Stimulated activated CD8-positive, alpha-beta memory T cell treated with anti-CD3 and anti-CD28 coated beads, Interleukin-15, amount 100 ng/mL, for 48 hours (primary cell): ENCODE measurements around the gene ITGA7.

Experiments
- DNase-seq, 2 donors: peaks; one replicate each; pipeline ENCODE4 v3.0.0-alpha.2; 2020; ENCODE audit warnings: low read depth in 2 of 2

The ITGA7 gene, protein sequence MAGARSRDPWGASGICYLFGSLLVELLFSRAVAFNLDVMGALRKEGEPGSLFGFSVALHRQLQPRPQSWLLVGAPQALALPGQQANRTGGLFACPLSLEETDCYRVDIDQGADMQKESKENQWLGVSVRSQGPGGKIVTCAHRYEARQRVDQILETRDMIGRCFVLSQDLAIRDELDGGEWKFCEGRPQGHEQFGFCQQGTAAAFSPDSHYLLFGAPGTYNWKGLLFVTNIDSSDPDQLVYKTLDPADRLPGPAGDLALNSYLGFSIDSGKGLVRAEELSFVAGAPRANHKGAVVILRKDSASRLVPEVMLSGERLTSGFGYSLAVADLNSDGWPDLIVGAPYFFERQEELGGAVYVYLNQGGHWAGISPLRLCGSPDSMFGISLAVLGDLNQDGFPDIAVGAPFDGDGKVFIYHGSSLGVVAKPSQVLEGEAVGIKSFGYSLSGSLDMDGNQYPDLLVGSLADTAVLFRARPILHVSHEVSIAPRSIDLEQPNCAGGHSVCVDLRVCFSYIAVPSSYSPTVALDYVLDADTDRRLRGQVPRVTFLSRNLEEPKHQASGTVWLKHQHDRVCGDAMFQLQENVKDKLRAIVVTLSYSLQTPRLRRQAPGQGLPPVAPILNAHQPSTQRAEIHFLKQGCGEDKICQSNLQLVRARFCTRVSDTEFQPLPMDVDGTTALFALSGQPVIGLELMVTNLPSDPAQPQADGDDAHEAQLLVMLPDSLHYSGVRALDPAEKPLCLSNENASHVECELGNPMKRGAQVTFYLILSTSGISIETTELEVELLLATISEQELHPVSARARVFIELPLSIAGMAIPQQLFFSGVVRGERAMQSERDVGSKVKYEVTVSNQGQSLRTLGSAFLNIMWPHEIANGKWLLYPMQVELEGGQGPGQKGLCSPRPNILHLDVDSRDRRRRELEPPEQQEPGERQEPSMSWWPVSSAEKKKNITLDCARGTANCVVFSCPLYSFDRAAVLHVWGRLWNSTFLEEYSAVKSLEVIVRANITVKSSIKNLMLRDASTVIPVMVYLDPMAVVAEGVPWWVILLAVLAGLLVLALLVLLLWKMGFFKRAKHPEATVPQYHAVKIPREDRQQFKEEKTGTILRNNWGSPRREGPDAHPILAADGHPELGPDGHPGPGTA

DNA sequence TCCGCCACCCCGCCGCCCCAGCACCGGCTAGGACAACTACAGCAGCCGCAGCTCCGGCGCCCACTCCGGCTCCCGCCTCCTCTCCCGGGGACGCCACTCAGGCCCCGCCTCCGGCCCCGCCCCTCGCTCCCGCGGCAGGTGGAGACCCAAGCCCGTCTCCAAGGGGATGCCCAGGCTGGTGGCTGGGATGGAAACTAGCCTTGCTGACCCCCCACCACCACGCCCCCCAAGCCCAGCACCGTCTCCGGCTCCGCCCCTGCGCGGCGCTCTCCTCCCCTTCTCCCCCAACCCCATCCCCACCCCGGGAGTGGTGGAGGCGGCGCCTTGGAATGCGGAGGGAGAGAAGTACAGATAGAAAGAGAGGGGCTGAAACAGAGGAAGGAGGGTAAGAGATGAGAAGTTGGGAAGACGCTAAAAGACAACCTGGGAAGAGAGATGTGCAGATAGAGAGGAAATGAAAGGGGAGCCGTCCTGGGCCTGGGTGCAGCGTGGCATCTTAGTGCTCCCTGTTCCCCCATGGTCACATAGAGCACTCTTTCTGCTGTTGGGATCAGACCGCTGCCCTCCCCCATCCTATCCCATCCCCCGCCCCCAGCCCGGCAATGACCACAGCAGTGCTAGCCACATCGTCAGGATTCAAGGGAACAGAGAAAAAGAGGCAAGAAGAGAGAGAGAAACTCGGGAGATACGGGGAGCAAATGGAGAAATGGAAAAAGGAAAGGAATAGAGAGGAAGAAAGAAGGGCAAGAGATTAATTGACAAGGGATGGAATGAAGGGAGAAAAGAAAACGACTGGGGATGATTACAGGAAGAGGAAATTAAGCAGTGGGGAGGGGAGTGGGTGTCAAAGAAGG, at the start of gene ITGA7:
Gene ITGA7 (minus strand): TSS at position 64 of the 854 bp plus-strand sequence. CDS start 222 bp downstream, outside the sequence.
- peak; percentile 45 to 48 for DNase-seq

DNA sequence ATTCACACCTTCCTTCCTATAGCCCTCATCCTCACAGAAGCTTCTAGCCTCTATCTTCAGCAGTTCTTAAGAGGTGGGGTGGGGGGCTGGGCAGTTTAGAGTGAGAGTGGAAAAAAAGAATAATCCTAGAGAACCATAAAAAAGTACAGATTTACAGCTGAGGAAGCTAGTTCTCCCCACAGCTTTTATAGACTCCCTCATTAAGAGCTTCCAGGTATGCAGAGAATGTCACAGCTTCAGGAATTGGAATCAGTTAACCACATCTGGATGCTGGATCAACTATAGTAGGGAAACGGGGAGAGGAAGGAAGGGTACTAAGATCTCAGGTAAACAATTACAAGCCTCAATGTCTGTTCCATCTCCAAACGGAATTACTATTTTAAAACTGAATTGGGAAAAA, 47.5 kb upstream of the ITGA7 start:
- no peak for DNase-seq

DNA sequence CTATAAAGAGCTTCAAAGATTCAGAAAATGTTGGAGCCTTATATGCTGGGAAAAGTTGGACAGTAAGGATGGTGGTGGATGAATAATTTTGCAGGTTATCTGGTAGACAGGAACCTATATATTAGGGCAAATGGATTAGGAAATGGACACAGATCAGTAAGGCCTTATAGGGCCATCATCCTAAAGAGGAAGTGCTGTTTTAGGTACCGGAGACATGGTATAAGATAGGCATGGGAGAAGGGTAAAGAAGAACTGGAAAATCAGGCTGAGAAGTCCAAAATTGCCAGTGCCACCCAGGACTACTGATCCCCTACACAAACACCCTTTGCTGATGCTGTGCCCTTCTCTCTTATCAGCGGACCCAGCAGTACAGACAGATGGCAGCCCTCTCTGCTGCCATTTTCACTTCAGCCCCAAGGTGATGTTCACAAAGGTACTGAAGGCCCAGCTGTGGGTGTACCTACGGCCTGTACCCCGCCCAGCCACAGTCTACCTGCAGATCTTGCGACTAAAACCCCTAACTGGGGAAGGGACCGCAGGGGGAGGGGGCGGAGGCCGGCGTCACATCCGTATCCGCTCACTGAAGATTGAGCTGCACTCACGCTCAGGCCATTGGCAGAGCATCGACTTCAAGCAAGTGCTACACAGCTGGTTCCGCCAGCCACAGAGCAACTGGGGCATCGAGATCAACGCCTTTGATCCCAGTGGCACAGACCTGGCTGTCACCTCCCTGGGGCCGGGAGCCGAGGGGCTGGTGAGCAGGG, 40.7 kb upstream of the ITGA7 start:
- DNase-seq, result no peak

DNA sequence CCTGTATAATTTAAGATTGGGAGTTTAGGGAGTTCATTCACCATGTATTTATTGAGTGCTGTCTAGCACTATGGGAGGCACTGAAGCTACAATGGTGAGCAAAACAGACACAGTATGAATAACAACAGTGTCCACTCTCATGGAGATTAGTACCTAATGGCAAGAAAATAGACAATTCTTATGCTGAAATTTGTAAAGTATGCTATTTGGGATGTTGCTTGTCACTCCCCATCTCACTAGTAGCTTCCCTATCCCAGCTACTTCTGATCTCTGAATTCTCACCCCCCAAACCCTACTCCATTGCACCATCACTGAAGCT, 39.2 kb upstream of the ITGA7 start:
- no peak for DNase-seq

DNA sequence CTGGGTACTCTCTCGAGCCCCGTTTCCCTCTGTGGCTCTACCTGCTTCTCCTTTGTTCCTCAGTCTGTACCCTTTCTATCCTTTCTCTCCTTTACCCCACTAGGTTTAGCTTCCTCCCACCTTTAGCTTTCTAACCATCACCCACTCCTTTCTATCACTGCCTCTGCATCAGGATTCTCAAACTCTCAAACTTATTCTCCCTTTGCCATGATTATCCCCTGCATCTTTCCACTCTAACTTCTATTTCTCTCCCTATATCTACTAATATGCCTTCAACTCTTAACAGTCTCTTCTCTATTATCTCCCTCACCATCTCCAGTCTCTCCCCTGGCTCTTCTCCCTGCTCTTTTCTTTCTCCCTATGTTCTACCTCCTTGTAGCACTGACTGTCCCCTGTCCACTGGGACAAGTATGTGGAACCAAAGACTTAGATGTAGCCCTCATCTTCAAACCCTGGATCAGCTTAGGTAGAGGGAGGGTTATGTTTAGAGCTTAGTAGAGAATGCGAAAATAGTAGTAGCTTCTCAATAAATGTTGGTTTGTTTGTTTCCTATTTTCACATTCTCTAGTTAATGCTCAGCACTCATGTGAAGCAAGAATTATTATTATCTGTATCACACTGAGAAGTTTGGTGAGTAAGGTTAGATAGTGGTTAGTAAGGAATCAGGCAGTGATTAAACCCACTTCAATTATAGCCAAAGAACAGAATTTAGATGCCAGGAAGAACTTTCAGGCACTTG, 38.6 kb upstream of the ITGA7 start:
- DNase-seq, result no peak

DNA sequence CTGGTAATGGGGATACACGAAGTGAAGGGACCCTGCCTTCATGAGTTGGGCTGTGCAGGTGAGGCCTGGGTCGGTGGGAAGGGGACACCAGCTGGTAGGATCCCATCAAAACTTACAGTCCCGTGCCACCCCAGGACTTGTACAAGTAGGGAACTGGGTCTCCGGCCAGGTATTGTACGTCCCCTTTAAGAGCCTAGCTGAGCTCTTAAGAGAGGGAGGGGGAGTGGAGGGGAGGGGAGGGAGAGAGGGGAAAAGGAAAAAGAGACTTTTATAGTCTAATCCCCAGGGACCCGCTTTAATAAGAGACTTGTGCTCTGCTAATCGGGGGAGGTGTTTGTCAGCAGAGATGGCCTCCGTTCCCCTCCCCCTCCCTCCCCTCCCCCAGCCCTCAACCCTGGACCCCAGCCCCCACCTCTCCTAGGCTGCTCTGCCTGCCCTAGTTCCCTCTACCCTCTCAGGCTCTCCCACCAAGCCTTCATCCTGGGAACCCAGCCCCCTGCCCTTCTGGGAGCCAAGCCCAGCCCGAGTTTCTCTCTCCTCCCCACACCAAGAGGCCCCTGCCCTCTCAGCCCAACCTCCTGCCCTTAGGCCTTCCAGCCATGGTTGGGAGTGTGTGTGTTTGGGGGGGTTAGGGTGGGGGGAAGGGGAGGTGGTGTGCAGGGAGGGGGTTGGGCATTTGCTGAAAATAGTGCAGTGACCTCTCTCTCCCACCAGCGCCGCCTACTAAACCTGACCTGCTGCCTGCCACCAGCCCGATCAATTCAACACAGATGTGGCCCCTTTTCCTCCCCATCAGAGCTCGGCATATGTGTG, 37.9 kb upstream of the ITGA7 start:
- no peak for DNase-seq

DNA sequence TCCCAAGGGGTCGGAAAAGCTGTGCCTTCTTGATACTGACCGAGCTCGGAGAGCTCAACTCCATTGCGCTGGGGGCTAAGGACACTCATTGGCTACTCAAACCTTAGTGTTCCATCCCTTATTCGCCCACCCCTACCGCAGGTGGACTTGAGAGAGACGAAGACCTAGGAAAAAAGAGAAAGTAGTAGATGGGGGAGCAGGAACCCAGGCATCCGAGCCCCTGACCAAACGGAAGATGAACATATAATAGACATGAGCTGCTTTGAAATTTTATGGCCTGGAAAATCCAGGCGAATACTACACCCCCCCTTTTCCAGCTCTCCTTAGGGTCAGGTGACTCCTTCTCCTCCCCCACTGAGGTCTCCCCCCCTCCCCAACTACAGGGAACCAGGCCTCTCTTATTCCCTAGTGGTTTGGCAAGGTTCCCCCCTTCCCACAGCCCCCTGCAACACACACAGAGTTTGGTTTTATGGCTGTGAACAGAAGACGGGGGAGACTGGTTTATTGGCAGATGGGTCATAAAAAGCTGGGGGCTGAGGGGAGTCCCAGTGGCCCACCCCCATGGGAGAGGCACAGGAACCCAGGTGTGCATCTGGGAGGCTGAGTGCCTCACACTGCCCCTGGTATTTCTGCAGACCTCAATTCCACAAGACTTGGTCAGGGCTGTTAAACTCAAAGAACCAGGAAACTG, 36.8 kb upstream of the ITGA7 start:
- no peak for DNase-seq

DNA sequence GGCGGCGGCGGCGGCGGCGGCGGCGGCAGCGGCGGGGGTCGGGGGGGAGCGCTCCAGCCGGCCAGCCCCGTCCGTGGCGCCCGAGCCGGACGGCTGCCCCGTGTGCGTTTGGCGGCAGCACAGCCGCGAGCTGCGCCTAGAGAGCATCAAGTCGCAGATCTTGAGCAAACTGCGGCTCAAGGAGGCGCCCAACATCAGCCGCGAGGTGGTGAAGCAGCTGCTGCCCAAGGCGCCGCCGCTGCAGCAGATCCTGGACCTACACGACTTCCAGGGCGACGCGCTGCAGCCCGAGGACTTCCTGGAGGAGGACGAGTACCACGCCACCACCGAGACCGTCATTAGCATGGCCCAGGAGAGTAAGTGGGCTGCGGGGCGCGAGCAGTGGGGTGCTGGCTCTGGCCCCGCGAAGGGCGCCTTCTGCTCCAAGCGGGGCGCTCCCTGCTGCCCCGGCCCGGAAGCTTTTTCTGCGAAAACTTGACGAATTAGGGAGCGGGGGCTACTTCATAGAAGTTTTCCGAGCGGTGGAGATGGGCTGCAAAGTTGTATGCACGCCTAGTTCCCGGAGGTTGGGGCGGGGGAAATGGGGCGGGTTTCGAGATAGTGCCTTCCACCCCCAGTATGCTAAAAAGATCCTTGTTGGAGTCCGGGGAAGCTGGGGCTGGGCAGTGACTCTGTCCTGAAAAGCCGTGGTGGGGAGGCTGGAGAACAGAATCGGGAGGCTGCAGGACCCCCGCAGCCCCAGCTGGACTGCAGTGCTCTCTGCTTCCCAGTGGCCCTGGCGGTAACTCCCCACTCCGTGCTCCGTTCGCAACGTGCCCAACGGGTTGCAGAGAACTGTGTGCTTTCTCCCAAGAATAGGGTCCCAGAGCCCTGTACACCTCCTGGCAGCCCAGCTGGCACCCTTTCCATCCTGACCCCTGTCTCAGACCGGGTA, 36.0 kb upstream of the ITGA7 start:
- peak in 1 of 2 donors; percentile 38 for DNase-seq

DNA sequence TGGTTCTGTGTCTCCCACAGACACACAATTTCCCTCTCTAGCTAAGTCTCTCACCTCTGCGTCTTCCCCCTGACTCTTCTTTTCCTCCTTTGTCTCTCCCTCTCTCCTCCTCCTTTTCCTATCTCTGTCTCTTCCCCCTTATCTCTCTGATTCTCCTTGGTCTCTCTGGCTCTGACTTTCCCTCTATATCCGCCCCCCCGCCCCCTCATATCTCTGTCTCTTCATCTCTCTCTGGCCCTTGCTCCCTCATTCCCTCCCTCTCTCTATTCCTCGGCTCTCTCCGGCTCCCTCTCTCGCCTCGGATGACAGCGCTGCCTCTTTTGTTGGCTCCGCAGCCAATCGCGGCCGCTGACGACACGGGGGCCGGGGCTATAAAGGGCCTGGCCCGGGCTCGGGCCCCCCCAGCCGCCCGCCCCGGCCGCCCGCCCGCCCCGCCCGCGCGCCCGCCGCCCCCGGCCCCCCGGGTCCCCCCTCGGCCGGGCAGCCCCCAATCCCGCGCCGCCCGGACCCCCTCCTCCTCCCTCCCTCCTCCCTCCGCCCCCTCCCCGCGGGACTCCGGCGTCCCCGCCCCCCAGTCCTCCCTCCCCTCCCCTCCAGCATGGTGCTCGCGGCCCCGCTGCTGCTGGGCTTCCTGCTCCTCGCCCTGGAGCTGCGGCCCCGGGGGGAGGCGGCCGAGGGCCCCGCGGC, 35.2 kb upstream of the ITGA7 start, which contains the start of gene GDF11:
Gene GDF11 (plus strand): TSS at position 404 of the 687 bp plus-strand sequence. CDS start 195 bp downstream, at position 599.
- DNase-seq, result peak; percentile 58 to 59

DNA sequence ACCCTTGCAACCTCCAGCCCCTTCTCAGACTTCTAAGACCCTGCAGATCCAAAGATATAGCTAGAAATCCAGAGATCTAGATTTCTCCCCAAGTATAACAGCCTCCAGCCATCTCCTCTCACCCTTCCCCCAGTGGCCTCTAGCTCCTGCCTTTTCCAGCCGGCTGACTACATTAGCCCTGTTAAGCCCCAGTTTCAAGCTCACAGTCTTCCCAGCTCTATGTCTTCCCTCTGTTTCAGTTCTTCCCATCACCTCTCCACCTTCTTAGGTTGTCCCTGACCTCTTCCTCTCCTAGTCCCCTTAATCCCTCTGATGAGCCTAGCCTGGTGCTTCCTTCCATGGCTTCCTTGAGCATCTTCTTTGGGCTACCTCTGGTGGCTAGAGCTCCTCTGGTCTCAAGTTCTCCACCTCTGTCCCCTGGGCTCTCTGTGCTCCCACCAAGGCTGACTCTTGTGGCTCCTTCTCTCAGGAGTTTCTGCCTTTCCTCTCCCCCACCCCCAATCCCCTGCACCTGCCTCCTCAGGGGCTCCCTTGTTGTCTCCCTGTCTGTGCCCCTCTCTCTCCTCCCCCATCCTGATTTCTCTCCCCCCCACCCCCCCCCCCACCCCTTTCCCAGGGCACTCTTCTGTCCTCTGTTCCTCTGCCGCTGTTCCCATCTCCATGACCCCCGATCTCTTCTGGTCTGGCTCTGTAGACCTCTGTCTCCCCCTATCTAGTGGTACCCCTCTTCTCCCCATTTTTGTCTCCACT, 34.4 kb upstream of the ITGA7 start:
- DNase-seq, result no peak

DNA sequence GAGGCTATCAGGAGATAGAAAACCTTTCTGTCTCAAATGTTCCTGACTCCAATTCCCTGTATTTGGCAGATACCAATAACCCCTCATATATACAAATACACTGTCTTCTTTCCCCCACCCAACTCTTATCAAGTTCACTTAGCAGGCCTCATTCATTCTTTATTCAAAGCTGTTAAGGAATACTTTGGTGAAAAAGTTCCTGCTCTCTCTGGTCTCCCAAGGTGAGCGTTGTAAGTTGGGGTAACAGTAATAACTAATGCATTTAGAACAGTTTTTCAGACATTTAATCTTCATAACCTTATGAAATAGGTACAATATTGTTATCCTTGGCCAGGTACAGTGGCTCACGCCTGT, 31.3 kb upstream of the ITGA7 start:
- no peak for DNase-seq

DNA sequence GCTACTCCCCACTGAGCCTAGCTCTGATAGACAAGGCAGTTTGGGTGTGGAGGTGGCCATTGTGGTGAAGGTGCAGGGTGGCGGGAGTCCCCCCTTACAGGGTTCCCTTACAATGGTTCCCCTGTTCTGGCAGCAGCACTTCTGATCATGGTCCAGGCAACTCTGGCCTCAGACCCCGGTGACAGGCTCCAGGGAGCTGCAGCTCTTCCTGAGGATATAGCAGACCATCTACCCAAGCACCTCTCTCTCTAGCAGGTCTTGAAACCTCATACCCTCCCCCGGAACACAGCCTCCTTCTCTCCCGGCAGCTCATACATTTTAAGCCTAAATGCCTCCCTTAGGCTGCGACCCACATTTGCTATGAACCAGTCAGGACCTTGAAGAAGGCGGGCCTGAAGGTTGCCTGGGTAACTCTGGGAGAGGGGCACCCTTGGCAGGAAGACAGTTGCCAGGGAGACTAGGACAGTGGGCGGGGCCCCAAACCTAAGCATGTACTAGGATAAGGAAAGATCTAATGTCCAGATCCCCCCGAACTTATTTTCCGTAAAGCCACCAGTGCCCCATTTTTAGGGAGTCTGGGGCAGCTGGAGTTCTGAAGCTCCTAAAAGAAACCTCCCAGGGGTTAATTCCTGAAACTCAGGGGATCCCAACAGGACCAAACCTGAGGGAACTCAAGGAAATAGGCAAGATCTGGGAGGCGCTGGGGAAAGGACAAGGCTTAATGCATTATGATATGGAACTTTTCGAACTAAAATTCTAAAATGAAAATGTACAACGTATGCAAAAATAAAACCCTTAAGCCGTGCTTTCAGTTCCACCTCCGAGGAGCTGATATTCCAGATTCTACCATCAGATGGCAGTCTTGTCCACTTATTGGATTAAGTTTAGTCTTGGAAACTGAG, 30.7 kb upstream of the ITGA7 start:
- DNase-seq, result peak; percentile 69 to 73

DNA sequence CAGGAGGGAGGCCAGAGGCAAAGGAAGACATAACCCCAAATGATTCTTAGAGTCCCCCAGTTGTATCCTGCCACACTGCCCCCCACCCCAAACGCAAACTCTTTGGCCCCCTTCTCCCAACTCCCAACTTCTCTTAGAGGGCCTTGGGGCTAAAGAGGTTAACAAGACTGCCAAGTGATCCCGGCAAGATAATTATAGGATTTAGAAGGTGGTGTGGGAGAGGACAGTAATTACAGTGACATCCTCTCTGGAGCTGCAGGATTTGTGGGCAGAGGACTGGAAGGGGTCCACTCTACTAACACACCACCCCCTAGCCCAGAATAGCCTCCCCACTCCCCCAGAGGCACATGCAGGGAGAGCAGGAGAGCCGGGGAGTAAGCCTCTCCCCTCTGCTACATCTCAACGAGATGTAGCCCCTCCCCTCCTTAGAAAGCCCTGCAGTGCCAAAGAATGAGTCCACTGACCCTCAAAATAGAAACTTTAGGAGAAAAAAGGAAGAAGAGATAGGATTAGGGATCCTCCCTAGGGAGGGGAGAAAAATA, 29.9 kb upstream of the ITGA7 start:
- no peak for DNase-seq

DNA sequence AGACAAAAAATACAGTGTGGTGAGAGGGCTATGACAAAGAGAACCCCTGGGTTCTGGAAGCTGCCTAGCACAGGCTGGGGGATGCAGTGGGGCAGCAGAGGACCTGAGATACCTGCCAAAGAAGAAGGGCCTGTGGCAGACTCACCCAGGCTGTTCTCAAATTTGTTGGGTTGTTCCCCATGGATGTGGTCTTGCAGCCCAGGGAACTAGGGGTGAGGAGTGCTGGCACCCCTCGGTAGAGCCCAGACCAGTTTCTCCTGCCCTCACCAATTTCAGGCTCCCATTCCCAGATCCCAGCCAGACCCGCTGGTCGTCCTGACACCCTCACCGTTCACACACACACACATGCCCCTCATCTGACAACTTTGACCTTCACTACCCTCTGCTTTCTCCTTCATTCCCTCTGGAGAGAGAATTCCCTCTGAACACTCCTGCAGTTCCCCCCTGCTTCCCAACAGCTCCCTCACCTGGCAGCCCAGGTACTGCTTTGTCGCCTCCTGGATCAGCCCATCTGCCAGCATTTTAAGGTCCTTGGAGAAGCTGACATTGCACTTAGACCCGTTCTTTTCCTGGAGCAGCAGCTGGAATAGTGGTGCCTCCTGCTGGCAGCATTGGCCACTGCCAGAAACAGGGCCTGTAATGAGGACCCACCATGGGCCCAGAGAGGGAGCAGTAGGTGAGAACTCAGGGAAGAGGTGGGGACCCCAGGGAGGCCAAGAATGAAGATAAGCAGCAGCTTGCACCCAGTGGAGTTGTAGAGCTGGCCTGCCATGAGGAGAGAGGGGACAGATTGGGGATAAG, 29.3 kb upstream of the ITGA7 start:
- DNase-seq, result peak in 1 of 2 donors; percentile 50
